Transverse colon (tissue), 3 donors: ENCODE measurements around the gene FILIP1L.

Source experiments
- CTCF ChIP-seq, 5 experiments: fragments of 200-600 bp in 3 of 5; fragments of 450-650 bp in 2 of 5; sonication (generic) in 3 of 5; IDR thresholded peaks; 1 replicate in 2 of 5; 2 replicates in 3 of 5; pipeline ENCODE4 v1.5.1; 2016 to 2017; ENCODE audit warnings: antibody characterized with exemption in 5 of 5, inconsistent platforms in 3 of 5, mild to moderate bottlenecking in 2 of 5, moderate library complexity in 1 of 5
- POLR2A ChIP-seq: fragments of 450-650 bp; IDR thresholded peaks from one replicate; pipeline ENCODE4 v1.6.1; 2016; ENCODE audit warnings: antibody characterized with exemption, mild to moderate bottlenecking, moderate library complexity

- TF ChIP-seq CTCF (IDR thresholded peaks at IDR 0.05) (no peak), POLR2A (no peak)
Measured at GRCh38 chr3:99810403-99810802, 303.9 kb downstream of the FILIP1L start.
